Psoas muscle (tissue), 8 donors: ENCODE measurements around the gene NAT10. TPM values are rescaled to one million over a fixed set of nuclear protein-coding genes. Genes with fewer than 3 reads are reported as not detected.
A peak's percentile ranks its signal among the peaks of the same experiment; 100 is the strongest.

Source experiments
- ATAC-seq, 4 donors: fragments of 200-7000 bp; cut with Tn5 transposase; one replicate each; pipeline ENCODE4 v1.9.1; 2020; ENCODE audit warnings: moderate library complexity in 3 of 4, mild to moderate bottlenecking in 2 of 4
- DNase-seq, 2 donors: peaks; one replicate each; pipeline ENCODE4 v3.0.0-alpha.2; 2020
- H3K27ac ChIP-seq: fragments of 200-600 bp; one replicate; pipeline ENCODE4 v1.8.0; 2022
- H3K27me3 ChIP-seq, 3 donors: fragments of 200-600 bp in 1 of 3; one replicate each; pipeline versions ENCODE4 v1.6.1 to v1.8.0; 2013 to 2022; ENCODE audit warnings: low read length in 2 of 3, mild to moderate bottlenecking in 2 of 3, moderate library complexity in 1 of 3; ENCODE audit not compliant: insufficient read depth in 3 of 3
- H3K36me3 ChIP-seq, 2 donors: fragments of 200-600 bp in 1 of 2; one replicate each; pipeline versions ENCODE4 v1.6.1 to v1.8.0; 2013 to 2022; ENCODE audit warnings: low read depth in 1 of 2, mild to moderate bottlenecking in 1 of 2, moderate library complexity in 1 of 2; ENCODE audit not compliant: insufficient read depth in 1 of 2
- H3K4me1 ChIP-seq: fragments of 200-600 bp; one replicate; pipeline ENCODE4 v1.8.0; 2022
- H3K4me3 ChIP-seq: fragments of 200-600 bp; one replicate; pipeline ENCODE4 v1.8.0; 2022; ENCODE audit warnings: mild to moderate bottlenecking
- H3K9me3 ChIP-seq: fragments of 200-600 bp; one replicate; pipeline ENCODE4 v1.8.0; 2022
- WGBS, 3 donors: extraction: QIAGEN DNeasy Blood & Tissue Kit; methylation state at CpG; one replicate each; pipeline versions ENCODE4 v1.1.6 to v1.1.7; 2013; 5-methylcytosine and 5-hydroxymethylcytosine counted together
- intact Hi-C, 2 donors: fragments of 100-400 bp; cut with DNase I; formaldehyde crosslinking; loops; one replicate each; pipeline versions ENCODE4 v1.11.0 to v1.14.2; 2022
- polyA plus RNA-seq, 3 donors: library from polyadenylated mRNA; stranded (reverse); fragments of 200-250 nt; gene quantifications; one replicate each; pipeline ENCODE4 v1.2.3, GENCODE V29; 2013
- total RNA-seq, 4 donors: library from RNA; stranded (reverse); fragmentation: NEBNext Ultra II Directional in 2 of 4; extraction: Animal tissue kit (Norgen Biotek cat#: 25700) in 2 of 4; gene quantifications; one replicate each; pipeline versions ENCODE4 v1.2.1 to v1.2.4, GENCODE V29; 2021 to 2023
- TF ChIP-seq, protein P1 (sequence below): fragments of 200-600 bp; IDR thresholded peaks from one replicate; pipeline ENCODE4 v1.8.0; 2022; ENCODE audit warnings: antibody characterized with exemption
- donor health status: healthy with polysubstance abuse.
- donor health status: DM: no; HTN: no; CAD: no; lungs with moderate emphysema.
- donor health status: Bipolar disorder and iron deficiency.
- donor health status: healthy.
- donor health status: DM: yes; HTN: yes; CAD: no.
- donor health status: DM: no; HTN: no; CAD: no.
- donor health status: DM: no; HTN: no; CAD: no.
- donor health status: DM: yes; HTN: yes; CAD: no.

Gene NAT10
- total and polyA plus RNA-seq, 7 donors = 21.0 to 51.5 (median 29.1) TPM

DNA sequence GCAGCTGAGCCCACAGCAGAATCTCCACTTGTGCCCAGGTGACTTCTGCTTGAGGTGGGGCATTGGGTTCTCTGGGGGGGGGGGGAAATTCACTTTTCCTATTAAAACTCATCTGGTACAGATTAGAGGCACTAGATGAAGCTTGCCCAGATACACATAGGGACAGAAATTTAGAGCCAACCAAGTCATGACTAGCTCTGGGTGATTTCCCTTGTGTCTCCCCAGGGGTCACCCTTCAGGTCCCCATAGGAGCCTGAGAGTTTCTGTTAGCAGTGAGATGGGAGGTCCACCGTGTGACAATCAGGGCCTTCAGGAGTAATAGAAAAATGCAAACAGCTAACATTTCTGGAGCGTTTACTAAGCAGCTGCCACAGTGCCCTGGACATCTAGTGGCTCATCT is 77.0 kb downstream of the NAT10 start:
- Histone ChIP-seq H3K36me3 (no peaks in the 10 kb centered on the region), H3K4me3 (no peak overlapping the region), H3K27ac (no peak overlapping the region), H3K9me3 (no peaks in the 10 kb centered on the region), H3K4me1 (peaks cover 6% of the 10 kb centered on the region), H3K27me3 (no peaks in the 10 kb centered on the region)
- no peak for ATAC-seq
- WGBS, 3 donors = 91 to 95% (median 91%) methylated on average over 2 of the region's 2 CpGs
- peak in 1 of 2 donors; percentile 6 for DNase-seq
- intact Hi-C loops = no loop called here
- TF ChIP-seq, protein P1, sequence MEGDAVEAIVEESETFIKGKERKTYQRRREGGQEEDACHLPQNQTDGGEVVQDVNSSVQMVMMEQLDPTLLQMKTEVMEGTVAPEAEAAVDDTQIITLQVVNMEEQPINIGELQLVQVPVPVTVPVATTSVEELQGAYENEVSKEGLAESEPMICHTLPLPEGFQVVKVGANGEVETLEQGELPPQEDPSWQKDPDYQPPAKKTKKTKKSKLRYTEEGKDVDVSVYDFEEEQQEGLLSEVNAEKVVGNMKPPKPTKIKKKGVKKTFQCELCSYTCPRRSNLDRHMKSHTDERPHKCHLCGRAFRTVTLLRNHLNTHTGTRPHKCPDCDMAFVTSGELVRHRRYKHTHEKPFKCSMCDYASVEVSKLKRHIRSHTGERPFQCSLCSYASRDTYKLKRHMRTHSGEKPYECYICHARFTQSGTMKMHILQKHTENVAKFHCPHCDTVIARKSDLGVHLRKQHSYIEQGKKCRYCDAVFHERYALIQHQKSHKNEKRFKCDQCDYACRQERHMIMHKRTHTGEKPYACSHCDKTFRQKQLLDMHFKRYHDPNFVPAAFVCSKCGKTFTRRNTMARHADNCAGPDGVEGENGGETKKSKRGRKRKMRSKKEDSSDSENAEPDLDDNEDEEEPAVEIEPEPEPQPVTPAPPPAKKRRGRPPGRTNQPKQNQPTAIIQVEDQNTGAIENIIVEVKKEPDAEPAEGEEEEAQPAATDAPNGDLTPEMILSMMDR = no peak

DNA sequence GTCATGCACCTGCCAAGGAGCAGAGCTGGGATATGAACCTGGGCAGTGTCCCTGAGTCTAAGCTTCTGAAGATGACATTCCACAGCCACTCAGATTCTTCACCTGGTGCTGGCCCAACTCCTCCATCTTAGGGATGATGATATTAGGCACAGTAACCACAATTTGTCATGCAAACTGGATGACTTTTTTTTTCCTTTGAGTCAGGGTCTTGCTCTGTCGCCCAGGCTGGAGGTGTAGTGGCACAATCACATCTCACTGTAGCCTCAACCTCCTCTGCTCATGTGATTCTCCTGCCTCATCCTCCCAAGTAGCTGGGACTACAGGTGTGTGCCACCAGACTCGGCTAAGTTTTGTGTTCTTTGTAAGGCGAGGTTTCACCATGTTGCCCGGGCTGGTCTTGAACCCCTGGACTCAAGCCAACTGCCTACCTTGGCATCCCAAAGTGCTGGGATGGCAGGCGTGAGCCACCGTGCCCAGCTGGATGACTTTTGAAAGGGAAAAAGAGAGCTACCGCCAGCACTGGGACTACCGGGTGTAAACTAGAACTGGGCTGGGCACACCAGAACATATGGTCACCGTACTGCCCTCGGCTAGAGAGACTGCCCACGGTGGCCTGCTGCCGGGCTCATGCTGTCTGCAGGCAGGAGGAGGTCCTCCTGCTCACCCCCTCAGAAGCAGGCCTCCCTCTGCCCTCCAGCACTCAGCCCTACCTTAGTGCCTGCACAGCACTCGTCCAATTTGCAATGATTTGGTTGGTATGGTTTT is 77.7 kb downstream of the NAT10 start:
- 86 to 95% (median 90%) methylated on average over 13 of the region's 13 CpGs for WGBS, 3 donors
- Histone ChIP-seq H3K9me3 (no peaks in the 10 kb centered on the region), H3K4me3 (no peak overlapping the region), H3K27me3 (no peaks in the 10 kb centered on the region), H3K4me1 (peaks cover 6% of the 10 kb centered on the region), H3K36me3 (no peaks in the 10 kb centered on the region), H3K27ac (no peak overlapping the region)
- DNase-seq (peak in 1 of 2 donors; percentile 25), ATAC-seq (no peak)
- intact Hi-C loops = no loop called here
- TF ChIP-seq, protein P1 = no peak

DNA sequence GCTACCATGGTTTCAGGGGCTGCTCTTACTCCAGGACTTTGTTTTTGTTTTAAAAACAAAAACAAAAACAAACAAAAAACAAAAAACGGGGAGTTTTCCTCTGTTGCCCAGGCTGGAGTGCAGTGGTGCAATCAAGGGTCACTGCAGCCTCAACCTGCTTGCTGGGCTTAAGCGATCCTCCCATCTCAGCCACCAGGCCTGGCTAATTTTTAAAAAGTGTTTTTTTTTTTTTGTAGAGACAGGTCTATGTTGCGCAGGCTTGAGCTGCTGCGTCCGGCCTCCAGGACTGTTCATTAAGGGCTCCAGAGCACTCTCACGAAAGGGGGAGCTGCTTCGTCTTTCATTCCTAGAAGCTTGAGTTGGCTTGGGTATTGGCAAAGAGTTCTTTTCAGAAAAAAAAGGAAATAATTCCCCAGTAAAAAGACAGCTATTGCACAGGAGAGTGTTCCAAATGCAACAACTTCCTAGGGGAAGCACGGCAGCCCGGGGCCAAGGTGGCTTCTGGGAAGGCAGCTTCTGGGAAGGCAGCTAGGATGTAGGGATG is 78.5 kb downstream of the NAT10 start:
- Histone ChIP-seq H3K27ac (no peak overlapping the region), H3K36me3 (no peaks in the 10 kb centered on the region), H3K27me3 (no peaks in the 10 kb centered on the region), H3K9me3 (no peaks in the 10 kb centered on the region), H3K4me1 (peaks cover 6% of the 10 kb centered on the region), H3K4me3 (no peak overlapping the region)
- TF ChIP-seq, protein P1 = no peak
- intact Hi-C loops = no loop called here
- WGBS, 3 donors = 90 to 95% (median 95%) methylated on average over 9 of the region's 9 CpGs
- DNase-seq (no peak), ATAC-seq (no peak)

DNA sequence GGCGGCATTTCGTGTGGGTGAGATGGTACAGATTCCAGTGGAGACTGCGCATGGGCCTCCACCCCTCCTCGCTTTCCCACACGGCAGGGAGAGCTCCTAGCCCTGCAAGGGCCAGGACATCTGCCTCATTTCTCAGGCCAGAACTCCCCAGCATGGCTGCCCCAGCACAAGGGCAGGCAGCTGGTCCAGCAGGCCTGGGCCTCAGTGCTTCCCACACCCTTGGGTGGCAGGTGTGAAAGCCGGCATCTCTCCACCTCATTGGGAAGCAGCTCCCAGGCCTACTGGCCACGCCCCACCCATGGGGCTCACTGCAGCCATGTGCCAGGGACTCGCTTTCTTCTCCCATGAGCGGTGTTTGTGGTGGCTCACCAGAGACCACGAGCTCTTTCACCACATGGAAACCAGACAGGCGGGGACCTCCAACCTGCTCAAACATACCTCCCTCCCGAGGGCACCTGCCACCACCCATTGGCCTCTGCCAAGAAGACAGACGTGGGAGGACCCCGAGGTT is 79.1 kb downstream of the NAT10 start:
- H3K36me3 ChIP-seq = no peaks in the 10 kb centered on the region
- WGBS, 3 donors = 89 to 91% (median 91%) methylated on average over 14 of the region's 14 CpGs
- peaks cover 6% of the 10 kb centered on the region for H3K4me1 ChIP-seq
- TF ChIP-seq, protein P1 = no peak
- DNase-seq (no peak), ATAC-seq (no peak)
- H3K4me3 ChIP-seq = no peak overlapping the region
- no peaks in the 10 kb centered on the region for H3K9me3 ChIP-seq
- no peaks in the 10 kb centered on the region for H3K27me3 ChIP-seq
- intact Hi-C loops = no loop called here
- H3K27ac ChIP-seq = no peak overlapping the region
